Parathyroid adenoma (tissue), 2 donors: ENCODE results near the gene CPEB1.

ENCODE experiments used
- H2AFZ ChIP-seq: fragments of 300-600 bp; sonication (generic); one replicate; pipeline ENCODE4 v1.7.0; 2017; ENCODE audit warnings: antibody characterized with exemption, mild to moderate bottlenecking
- H3K27ac ChIP-seq: fragments of 300-600 bp; sonication (generic); one replicate; pipeline ENCODE4 v1.7.0; 2017
- H3K27me3 ChIP-seq: fragments of 300-600 bp; sonication (generic); one replicate; pipeline ENCODE4 v1.7.0; 2017; ENCODE audit warnings: low read length; ENCODE audit not compliant: control insufficient read depth, insufficient read depth
- H3K36me3 ChIP-seq: fragments of 300-600 bp; sonication (generic); one replicate; pipeline ENCODE4 v1.7.0; 2017; ENCODE audit warnings: low read length; ENCODE audit not compliant: control insufficient read depth, insufficient read depth
- H3K4me1 ChIP-seq: fragments of 300-600 bp; sonication (generic); one replicate; pipeline ENCODE4 v1.7.0; 2017; ENCODE audit warnings: control low read depth
- H3K4me2 ChIP-seq: fragments of 300-600 bp; sonication (generic); one replicate; pipeline ENCODE4 v1.7.0; 2017; ENCODE audit warnings: low read length
- H3K4me3 ChIP-seq: fragments of 300-600 bp; sonication (generic); one replicate; pipeline ENCODE4 v1.7.0; 2017; ENCODE audit warnings: low read depth, low read length
- H3K79me2 ChIP-seq: fragments of 300-600 bp; sonication (generic); one replicate; pipeline ENCODE4 v1.7.0; 2017; ENCODE audit warnings: control low read depth
- H3K9ac ChIP-seq: fragments of 300-600 bp; sonication (generic); one replicate; pipeline ENCODE4 v1.7.0; 2017; ENCODE audit warnings: mild to moderate bottlenecking
- H3K9me3 ChIP-seq: fragments of 300-600 bp; sonication (generic); one replicate; pipeline ENCODE4 v1.7.0; 2017; ENCODE audit warnings: low read length; ENCODE audit not compliant: control insufficient read depth
- TF ChIP-seq, protein P1 (sequence below): fragments of 300-600 bp; sonication (generic); IDR thresholded peaks from one replicate; pipeline ENCODE4 v1.7.0; 2017; ENCODE audit warnings: antibody characterized with exemption, mild to moderate bottlenecking
- donor health status: primary hyperparathyroidism.

The CPEB1 gene

GRCh38 chr15:82585072-82585471 is 62.1 kb downstream of the CPEB1 start:
- Histone ChIP-seq H2AFZ (no peak overlapping the region), H3K4me3 (no peak overlapping the region), H3K27me3 (no peaks in the 10 kb centered on the region), H3K4me2 (no peak overlapping the region), H3K9me3 (no peaks in the 10 kb centered on the region), H3K36me3 (no peaks in the 10 kb centered on the region), H3K79me2 (no peaks in the 10 kb centered on the region), H3K27ac (no peak overlapping the region), H3K9ac (no peak overlapping the region), H3K4me1 (no peaks in the 10 kb centered on the region)
- TF ChIP-seq, protein P1, sequence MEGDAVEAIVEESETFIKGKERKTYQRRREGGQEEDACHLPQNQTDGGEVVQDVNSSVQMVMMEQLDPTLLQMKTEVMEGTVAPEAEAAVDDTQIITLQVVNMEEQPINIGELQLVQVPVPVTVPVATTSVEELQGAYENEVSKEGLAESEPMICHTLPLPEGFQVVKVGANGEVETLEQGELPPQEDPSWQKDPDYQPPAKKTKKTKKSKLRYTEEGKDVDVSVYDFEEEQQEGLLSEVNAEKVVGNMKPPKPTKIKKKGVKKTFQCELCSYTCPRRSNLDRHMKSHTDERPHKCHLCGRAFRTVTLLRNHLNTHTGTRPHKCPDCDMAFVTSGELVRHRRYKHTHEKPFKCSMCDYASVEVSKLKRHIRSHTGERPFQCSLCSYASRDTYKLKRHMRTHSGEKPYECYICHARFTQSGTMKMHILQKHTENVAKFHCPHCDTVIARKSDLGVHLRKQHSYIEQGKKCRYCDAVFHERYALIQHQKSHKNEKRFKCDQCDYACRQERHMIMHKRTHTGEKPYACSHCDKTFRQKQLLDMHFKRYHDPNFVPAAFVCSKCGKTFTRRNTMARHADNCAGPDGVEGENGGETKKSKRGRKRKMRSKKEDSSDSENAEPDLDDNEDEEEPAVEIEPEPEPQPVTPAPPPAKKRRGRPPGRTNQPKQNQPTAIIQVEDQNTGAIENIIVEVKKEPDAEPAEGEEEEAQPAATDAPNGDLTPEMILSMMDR, result no peak

GRCh38 chr15:82580713-82581112 is 66.5 kb downstream of the CPEB1 start:
- H3K4me3 ChIP-seq, result no peak overlapping the region
- H3K27ac ChIP-seq, result no peak overlapping the region
- H3K9ac ChIP-seq, result no peak overlapping the region
- no peaks in the 10 kb centered on the region for H3K36me3 ChIP-seq
- no peaks in the 10 kb centered on the region for H3K79me2 ChIP-seq
- no peak overlapping the region for H2AFZ ChIP-seq
- TF ChIP-seq, protein P1, result no peak
- H3K4me2 ChIP-seq, result no peak overlapping the region
- H3K9me3 ChIP-seq, result no peaks in the 10 kb centered on the region
- no peaks in the 10 kb centered on the region for H3K27me3 ChIP-seq
- no peaks in the 10 kb centered on the region for H3K4me1 ChIP-seq

- H3K4me1 ChIP-seq, result peaks cover 6% of the 10 kb centered on the region
- TF ChIP-seq, protein P1, result no peak
- H3K9ac ChIP-seq, result no peak overlapping the region
- H3K4me2 ChIP-seq, result no peak overlapping the region
- H3K4me3 ChIP-seq, result no peak overlapping the region
- no peak overlapping the region for H2AFZ ChIP-seq
- no peak overlapping the region for H3K27ac ChIP-seq
- H3K36me3 ChIP-seq, result no peaks in the 10 kb centered on the region
- H3K27me3 ChIP-seq, result no peaks in the 10 kb centered on the region
- no peaks in the 10 kb centered on the region for H3K79me2 ChIP-seq
- no peaks in the 10 kb centered on the region for H3K9me3 ChIP-seq
These were observed 71.8 kb downstream of the CPEB1 start for GRCh38 chr15:82575335-82575734.

GRCh38 chr15:82572986-82573385 is 74.2 kb downstream of the CPEB1 start:
- TF ChIP-seq, protein P1, result no peak
- Histone ChIP-seq H3K4me2 (no peak overlapping the region), H3K9ac (no peak overlapping the region), H3K36me3 (no peaks in the 10 kb centered on the region), H2AFZ (peak overlapping the region; percentile 56), H3K27me3 (no peaks in the 10 kb centered on the region), H3K4me1 (peaks cover 6% of the 10 kb centered on the region), H3K27ac (peak overlapping the region; percentile 40), H3K79me2 (no peaks in the 10 kb centered on the region), H3K4me3 (no peak overlapping the region), H3K9me3 (no peaks in the 10 kb centered on the region)

DNA sequence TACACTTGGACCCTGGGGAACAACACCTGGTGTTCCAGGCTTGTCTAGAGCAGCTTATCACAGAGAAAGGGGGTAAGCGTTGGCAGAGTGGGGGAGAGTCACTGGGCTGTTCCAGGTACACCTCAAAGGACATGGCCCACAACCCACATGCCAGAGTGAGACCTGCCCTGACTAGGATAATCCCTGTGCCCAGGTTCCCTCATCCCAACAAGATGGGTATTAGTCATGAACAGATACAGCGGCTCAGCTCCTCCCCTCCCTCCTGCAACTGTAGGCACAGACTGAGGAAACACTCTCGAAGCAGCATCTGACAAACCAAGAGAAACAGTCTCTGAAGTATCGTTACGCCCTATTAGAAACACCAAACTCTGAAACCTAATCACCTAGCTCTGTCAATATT is 74.9 kb downstream of the CPEB1 start:
- H3K4me2 ChIP-seq, result no peak overlapping the region
- peak overlapping the region; percentile 40 for H3K27ac ChIP-seq
- H3K4me3 ChIP-seq, result no peak overlapping the region
- no peaks in the 10 kb centered on the region for H3K9me3 ChIP-seq
- no peak overlapping the region for H3K9ac ChIP-seq
- H3K36me3 ChIP-seq, result no peaks in the 10 kb centered on the region
- peak overlapping the region; percentile 56 for H2AFZ ChIP-seq
- no peaks in the 10 kb centered on the region for H3K79me2 ChIP-seq
- TF ChIP-seq, protein P1, result no peak
- H3K27me3 ChIP-seq, result no peaks in the 10 kb centered on the region
- H3K4me1 ChIP-seq, result peaks cover 9% of the 10 kb centered on the region
